ENCODE measurements around the gene MPZL3.
"Not testable (repeated sequence)": the region's sequence is repeated elsewhere in the genome, so short reads cannot be mapped to it uniquely, and the experiment has no call there.

MPZL3 gene

DNA sequence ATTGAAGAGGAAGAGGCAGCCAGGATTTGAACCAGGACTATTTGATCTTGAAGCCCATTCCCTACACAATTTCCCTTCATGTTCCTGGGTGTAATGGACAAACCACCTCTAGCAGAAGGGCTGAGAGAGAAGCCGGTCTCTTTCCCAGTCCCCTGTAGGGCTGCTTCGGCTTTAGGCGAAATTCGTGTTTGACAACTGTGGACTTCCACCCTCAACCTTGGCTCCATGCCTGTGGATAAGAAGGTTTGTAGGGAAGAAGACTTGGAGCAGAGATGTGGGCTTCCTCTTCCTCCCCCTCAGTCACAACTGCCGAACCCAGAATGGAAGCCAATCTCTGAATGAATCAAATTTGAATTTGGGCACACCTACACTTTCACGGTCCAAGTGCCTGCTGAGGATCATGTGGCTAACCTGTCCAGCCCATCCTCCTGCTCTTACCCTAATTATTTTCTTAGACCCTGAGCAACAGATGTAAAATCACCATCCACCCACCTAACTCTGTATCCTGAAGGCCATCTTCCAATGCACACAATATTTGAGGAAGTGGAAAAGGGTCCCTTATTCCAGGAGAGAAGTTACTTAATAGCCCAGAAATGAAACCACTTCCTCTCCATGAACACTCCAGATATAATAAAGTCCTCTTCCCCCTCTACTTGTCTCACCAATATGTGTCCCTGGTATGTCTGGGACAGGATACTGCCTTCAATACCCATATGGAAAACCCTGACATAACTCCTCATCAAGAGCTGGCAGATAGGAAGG, 65.6 kb downstream of the MPZL3 start:
- DNase-seq (ENCODE audit: low read depth in 2 of 3, low spot score in 1 of 3) = no peak

DNA sequence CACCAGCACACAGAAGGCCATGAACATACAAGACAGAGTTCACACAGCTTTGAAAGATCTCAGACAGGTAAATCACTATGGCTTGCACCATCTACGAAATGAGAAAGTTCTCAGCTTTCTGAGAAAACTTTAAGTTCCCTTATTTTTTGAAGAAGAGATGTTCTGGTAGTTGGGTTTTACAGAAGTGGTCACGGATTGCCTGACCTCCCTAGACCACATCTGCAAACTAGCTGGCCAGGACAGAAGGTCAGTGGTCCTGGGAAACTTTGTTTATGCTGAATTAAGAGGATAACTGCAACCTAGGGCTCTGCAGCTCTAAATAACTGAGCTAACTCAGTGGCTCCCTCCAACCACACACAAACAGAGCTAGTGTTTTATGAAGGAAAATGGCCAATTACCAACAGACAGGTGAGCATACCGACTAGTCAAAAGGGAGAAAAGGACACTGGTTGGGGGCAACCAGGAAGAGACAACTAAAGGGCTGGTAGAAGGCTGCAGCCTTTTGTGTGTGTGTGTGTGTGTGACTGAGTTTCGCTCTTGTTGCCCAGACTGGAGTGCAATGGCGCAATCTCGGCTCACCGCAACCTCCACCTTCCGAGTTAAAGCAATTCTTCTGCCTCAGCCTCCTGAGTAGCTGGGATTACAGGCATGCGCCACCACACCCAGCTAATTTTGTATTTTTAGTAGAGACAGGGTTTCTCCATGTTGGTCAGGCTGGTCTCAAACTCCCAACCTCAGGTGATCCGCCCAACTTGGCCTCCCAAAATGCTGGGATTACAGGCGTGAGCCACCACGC, 67.2 kb downstream of the MPZL3 start:
- DNase-seq (ENCODE audit: low read depth in 2 of 3, low spot score in 1 of 3) = no peak

DNA sequence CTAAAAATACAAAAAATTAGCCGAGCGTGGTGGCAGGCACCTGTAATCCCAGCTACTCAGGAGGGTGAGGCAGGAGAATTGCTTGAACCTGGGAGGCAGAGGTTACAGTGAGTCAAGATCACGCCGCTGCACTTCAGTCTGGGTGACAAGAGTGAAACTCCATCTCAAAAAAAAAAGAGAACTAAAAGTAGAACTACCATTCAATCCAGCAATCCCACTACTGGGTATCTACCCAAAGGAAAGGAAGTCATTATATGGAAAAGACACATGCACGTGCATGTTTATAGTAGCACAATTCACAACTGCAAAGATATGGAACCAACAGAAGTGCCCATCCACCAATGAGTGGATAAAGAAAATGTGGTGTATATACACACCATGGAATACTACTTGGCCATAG, 68.5 kb downstream of the MPZL3 start:
- DNase-seq (ENCODE audit: low read depth in 2 of 3, low spot score in 1 of 3) = not testable (repeated sequence)

DNA sequence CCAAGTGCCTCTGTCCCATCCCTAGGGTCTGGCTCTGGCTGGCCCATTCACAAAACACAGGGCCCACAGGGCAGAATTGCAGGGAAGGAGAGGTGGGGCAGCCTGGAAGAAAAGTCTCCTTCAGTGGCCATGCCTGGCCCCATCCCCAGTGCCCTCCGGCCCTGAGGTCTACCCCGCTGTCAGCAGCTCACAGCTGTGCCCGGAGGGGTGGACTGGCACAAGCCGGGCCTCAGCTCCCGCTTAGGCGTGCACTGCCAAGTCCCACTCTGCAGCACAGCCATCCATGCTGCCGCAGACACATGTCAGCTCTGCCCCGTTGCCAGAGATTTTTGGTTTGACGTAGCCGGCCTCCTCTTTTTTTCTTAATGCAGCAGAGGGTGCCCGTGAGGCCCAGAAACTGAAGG, 71.9 kb downstream of the MPZL3 start:
- DNase-seq (ENCODE audit: low read depth in 2 of 3, low spot score in 1 of 3) = no peak

DNA sequence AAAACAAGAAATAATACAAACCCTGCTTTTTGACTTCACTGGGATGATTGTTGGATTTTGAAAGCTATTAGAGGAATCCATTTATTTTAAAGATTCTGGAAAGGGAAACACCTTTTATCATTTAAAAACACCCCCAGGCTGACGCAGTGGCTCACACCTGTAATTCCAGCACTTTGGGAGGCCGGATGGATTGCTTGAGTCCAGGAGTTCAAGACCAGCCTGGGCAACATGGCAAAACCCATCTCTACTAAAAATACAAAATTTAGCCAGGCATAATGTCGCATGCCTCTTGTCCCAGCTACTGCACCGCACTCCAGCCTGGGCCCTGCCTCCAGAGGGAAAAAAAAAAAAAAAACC, 75.4 kb downstream of the MPZL3 start:
- no peak for DNase-seq (ENCODE audit: low read depth in 2 of 3, low spot score in 1 of 3)

All from stimulated activated CD4-positive, alpha-beta T cell treated with anti-CD3 and anti-CD28 coated beads, Interleukin-12 subunit alpha, Interleukin-12 subunit beta, amount 100 ng/mL, for 48 hours (primary cell).